ENCODE results near the gene PLEKHG4B. TPM values are rescaled to one million over a fixed set of nuclear protein-coding genes. Genes with fewer than 3 reads are reported as not detected.
"Not testable (repeated sequence)": the region's sequence is repeated elsewhere in the genome, so short reads cannot be mapped to it uniquely, and the experiment has no call there.

The PLEKHG4B gene
- total RNA-seq, 1 experiment from 2014 or later, result 51.4 TPM

DNA sequence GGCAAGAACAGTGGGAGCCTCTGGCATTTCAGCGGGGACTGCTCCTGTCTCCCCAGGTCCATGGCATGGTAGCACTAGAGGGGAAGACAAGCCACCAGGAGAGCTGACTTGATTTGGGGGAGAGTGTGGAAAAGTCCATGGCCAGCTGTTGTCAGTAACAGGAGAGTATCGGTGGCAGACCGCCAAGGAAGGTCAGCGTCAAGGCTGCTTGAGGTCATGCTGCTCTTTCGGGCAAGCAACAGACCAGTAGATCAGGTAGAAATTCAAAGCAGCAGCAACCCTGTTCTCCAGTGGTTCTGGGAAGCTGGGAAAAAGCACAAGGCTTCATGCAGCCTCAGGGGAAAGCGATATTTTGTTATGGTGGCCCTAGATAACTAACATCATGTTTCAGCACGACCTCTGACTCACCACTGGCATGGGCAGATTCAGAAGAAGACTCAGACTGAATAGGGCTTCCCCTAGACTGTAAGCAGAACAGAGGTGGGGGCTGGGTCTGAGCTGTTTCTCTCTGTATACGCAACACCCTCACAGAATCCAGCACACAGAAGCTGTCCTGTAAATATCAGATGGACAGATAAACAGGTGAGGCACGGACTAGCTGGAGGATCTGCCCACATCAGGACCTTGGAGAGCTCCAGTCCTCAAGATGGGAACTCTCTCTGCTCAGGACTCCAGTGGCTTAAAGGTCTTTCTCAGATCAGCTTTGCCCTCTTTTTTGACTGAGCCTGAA, 35.2 kb upstream of the PLEKHG4B start (continued):
- TF ChIP-seq SMAD3 (CRISPR knock-in tag; IDR thresholded peaks at IDR 0.05; ENCODE audit: borderline replicate concordance) (0 out of 2 replicates have a peak, but pooled peaks have one; percentile 69), SOX15 (CRISPR knock-in tag; IDR thresholded peaks at IDR 0.05) (no peak), EMX1 (CRISPR knock-in tag; IDR thresholded peaks at IDR 0.05) (no peak), RORB (CRISPR knock-in tag; IDR thresholded peaks at IDR 0.05) (no peak), RELA (CRISPR knock-in tag; IDR thresholded peaks at IDR 0.05; ENCODE audit: borderline replicate concordance) (no peak), FOXJ3 (CRISPR knock-in tag; IDR thresholded peaks at IDR 0.05; ENCODE audit: borderline replicate concordance) (no peak), ETV6 (CRISPR knock-in tag; IDR thresholded peaks at IDR 0.05) (0 out of 2 replicates have a peak, but pooled peaks have one; percentile 40), CBFB (CRISPR knock-in tag; IDR thresholded peaks at IDR 0.05; ENCODE audit: low read depth) (no peak), ZNF232 (CRISPR knock-in tag; IDR thresholded peaks at IDR 0.05) (peak; percentile 52; the same call in 1 of the 2 replicates), SMAD4 (CRISPR knock-in tag; IDR thresholded peaks at IDR 0.05) (0 out of 2 replicates have a peak, but pooled peaks have one; percentile 37), ZNF671 (CRISPR knock-in tag; IDR thresholded peaks at IDR 0.05) (no peak), TEAD1 (CRISPR knock-in tag; IDR thresholded peaks at IDR 0.05) (peak; percentile 76), JUN (CRISPR knock-in tag; IDR thresholded peaks at IDR 0.05) (peak; percentile 78; the same call in 1 of the 2 replicates)
- TF ChIP-seq, protein P1, sequence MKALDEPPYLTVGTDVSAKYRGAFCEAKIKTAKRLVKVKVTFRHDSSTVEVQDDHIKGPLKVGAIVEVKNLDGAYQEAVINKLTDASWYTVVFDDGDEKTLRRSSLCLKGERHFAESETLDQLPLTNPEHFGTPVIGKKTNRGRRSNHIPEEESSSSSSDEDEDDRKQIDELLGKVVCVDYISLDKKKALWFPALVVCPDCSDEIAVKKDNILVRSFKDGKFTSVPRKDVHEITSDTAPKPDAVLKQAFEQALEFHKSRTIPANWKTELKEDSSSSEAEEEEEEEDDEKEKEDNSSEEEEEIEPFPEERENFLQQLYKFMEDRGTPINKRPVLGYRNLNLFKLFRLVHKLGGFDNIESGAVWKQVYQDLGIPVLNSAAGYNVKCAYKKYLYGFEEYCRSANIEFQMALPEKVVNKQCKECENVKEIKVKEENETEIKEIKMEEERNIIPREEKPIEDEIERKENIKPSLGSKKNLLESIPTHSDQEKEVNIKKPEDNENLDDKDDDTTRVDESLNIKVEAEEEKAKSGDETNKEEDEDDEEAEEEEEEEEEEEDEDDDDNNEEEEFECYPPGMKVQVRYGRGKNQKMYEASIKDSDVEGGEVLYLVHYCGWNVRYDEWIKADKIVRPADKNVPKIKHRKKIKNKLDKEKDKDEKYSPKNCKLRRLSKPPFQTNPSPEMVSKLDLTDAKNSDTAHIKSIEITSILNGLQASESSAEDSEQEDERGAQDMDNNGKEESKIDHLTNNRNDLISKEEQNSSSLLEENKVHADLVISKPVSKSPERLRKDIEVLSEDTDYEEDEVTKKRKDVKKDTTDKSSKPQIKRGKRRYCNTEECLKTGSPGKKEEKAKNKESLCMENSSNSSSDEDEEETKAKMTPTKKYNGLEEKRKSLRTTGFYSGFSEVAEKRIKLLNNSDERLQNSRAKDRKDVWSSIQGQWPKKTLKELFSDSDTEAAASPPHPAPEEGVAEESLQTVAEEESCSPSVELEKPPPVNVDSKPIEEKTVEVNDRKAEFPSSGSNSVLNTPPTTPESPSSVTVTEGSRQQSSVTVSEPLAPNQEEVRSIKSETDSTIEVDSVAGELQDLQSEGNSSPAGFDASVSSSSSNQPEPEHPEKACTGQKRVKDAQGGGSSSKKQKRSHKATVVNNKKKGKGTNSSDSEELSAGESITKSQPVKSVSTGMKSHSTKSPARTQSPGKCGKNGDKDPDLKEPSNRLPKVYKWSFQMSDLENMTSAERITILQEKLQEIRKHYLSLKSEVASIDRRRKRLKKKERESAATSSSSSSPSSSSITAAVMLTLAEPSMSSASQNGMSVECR (CRISPR knock-in tag; IDR thresholded peaks at IDR 0.05; ENCODE audit: borderline replicate concordance), result peak; percentile 70
- TF ChIP-seq, protein P2, sequence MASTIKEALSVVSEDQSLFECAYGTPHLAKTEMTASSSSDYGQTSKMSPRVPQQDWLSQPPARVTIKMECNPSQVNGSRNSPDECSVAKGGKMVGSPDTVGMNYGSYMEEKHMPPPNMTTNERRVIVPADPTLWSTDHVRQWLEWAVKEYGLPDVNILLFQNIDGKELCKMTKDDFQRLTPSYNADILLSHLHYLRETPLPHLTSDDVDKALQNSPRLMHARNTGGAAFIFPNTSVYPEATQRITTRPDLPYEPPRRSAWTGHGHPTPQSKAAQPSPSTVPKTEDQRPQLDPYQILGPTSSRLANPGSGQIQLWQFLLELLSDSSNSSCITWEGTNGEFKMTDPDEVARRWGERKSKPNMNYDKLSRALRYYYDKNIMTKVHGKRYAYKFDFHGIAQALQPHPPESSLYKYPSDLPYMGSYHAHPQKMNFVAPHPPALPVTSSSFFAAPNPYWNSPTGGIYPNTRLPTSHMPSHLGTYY (CRISPR knock-in tag; IDR thresholded peaks at IDR 0.05), result no peak
- TF ChIP-seq, protein P3, sequence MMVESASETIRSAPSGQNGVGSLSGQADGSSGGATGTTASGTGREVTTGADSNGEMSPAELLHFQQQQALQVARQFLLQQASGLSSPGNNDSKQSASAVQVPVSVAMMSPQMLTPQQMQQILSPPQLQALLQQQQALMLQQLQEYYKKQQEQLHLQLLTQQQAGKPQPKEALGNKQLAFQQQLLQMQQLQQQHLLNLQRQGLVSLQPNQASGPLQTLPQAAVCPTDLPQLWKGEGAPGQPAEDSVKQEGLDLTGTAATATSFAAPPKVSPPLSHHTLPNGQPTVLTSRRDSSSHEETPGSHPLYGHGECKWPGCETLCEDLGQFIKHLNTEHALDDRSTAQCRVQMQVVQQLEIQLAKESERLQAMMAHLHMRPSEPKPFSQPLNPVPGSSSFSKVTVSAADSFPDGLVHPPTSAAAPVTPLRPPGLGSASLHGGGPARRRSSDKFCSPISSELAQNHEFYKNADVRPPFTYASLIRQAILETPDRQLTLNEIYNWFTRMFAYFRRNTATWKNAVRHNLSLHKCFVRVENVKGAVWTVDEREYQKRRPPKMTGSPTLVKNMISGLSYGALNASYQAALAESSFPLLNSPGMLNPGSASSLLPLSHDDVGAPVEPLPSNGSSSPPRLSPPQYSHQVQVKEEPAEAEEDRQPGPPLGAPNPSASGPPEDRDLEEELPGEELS (CRISPR knock-in tag; IDR thresholded peaks at IDR 0.05), result peak; percentile 74; the same call in 1 of the 2 replicates
- TF ChIP-seq, protein P4, sequence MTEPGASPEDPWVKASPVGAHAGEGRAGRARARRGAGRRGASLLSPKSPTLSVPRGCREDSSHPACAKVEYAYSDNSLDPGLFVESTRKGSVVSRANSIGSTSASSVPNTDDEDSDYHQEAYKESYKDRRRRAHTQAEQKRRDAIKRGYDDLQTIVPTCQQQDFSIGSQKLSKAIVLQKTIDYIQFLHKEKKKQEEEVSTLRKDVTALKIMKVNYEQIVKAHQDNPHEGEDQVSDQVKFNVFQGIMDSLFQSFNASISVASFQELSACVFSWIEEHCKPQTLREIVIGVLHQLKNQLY (CRISPR knock-in tag; IDR thresholded peaks at IDR 0.05), result no peak

DNA sequence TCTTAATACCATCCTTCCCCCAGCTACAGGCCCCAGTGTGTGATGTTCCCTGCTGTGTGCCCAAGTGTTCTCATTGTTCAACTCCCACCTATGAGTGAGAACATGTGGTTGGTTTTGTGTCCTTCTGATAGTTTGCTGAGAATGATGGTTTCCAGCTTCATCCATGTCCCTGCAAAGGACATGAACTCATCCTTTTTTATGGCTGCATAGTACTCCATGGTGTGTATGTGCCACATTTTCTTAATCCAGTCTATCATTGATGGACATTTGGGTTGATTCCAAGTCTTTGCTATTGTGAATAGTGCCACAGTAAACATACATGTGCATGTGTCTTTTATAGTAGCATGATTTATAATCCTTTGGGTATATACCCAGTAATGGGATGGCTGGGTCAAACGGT, 31.7 kb upstream of the PLEKHG4B start:
- Mint-ChIP-seq H3K4me1 (peaks cover 15% of the 10 kb centered on the region), H3K36me3 (peaks cover 15% of the 10 kb centered on the region; the same call in 1 of the 2 replicates), H3K27me3 (ENCODE audit: low read depth) (peaks cover 30% of the 10 kb centered on the region), H3K9me3 (peaks cover 17% of the 10 kb centered on the region)
- ATAC-seq; H3K4me3 Mint-ChIP-seq; H3K27ac Mint-ChIP-seq; POLR2A ChIA-PET; DNase-seq (ENCODE audit: low spot score); CTCF ChIA-PET: not testable (repeated sequence)

All from WTC11 (cell line).